GM21423 (cell line): ENCODE data around the gene NTN5.
A peak's percentile ranks its signal among the peaks of the same experiment; 100 is the strongest.

Experiments
- ATAC-seq: cut with Tn5 transposase; IDR thresholded peaks from one replicate; pipeline ENCODE4 v1.9.1; 2021; ENCODE audit warnings: mild to moderate bottlenecking, moderate library complexity; ENCODE audit not compliant: unreplicated experiment

Gene NTN5

GRCh38 chr19:48631225-48631624 is 41.6 kb downstream of the NTN5 start:
- no peak for ATAC-seq

GRCh38 chr19:48630296-48631063 is 42.3 kb downstream of the NTN5 start:
- ATAC-seq: no peak

GRCh38 chr19:48629599-48630295 is 43.1 kb downstream of the NTN5 start:
- no peak for ATAC-seq

- ATAC-seq: no peak
These were observed 43.6 kb downstream of the NTN5 start for GRCh38 chr19:48629297-48629598.

GRCh38 chr19:48628486-48629296 is 44.1 kb downstream of the NTN5 start:
- no peak for ATAC-seq

- ATAC-seq: no peak
These were observed 44.9 kb downstream of the NTN5 start for GRCh38 chr19:48627865-48628314.

- ATAC-seq: no peak
These were observed 45.5 kb downstream of the NTN5 start for GRCh38 chr19:48627201-48627864.

GRCh38 chr19:48625891-48626327 is 46.9 kb downstream of the NTN5 start:
- ATAC-seq: no peak

- ATAC-seq: no peak
These were observed 47.8 kb downstream of the NTN5 start for GRCh38 chr19:48624791-48625723.

GRCh38 chr19:48624067-48624594 is 48.7 kb downstream of the NTN5 start:
- peak; percentile 59 for ATAC-seq

GRCh38 chr19:48623556-48624066 is 49.2 kb downstream of the NTN5 start:
- ATAC-seq: no peak

- ATAC-seq: no peak
These were observed 52.9 kb downstream of the NTN5 start for GRCh38 chr19:48619692-48620585.

GRCh38 chr19:48618916-48619691 is 53.7 kb downstream of the NTN5 start, which contains the start of the genes RPL18 and SPHK2:
Gene RPL18, minus strand, starts transcription at chr19:48619178. Its CDS starts 35 bp downstream, at chr19:48619143.
Gene SPHK2, plus strand, starts transcription at chr19:48619506. Its CDS starts 1,009 bp downstream, at chr19:48620515.
- peak; percentile 82 for ATAC-seq

- ATAC-seq: no peak
These were observed 54.4 kb downstream of the NTN5 start for GRCh38 chr19:48618278-48618915.

- no peak for ATAC-seq
These were observed 55.5 kb downstream of the NTN5 start for GRCh38 chr19:48617146-48617937.

GRCh38 chr19:48616491-48617056 is 56.2 kb downstream of the NTN5 start:
- ATAC-seq: no peak
